ENCODE data around the gene TMOD3.
"Not testable (repeated sequence)": the region's sequence is repeated elsewhere in the genome, so short reads cannot be mapped to it uniquely, and the experiment has no call there.

TMOD3 gene

GRCh38 chr15:51829376-51830275, at the start of gene TMOD3:
TMOD3 (plus strand) TSS chr15:51829653; CDS start chr15:51862885, 33,232 bp downstream.
- peak; percentile 86 for DNase-seq (ENCODE audit: low read depth)

- no peak for DNase-seq (ENCODE audit: low read depth)
These were observed 48.8 kb upstream of the TMOD3 start for GRCh38 chr15:51780636-51781035.

GRCh38 chr15:51781506-51781905, 47.9 kb upstream of the TMOD3 start:
- no peak for DNase-seq (ENCODE audit: low read depth)

- no peak for DNase-seq (ENCODE audit: low read depth)
These were observed 47.0 kb upstream of the TMOD3 start for GRCh38 chr15:51782357-51782896.

GRCh38 chr15:51783967-51784366, 45.5 kb upstream of the TMOD3 start:
- DNase-seq (ENCODE audit: low read depth): no peak

- not testable (repeated sequence) for DNase-seq (ENCODE audit: low read depth)
These were observed 42.3 kb upstream of the TMOD3 start for GRCh38 chr15:51787130-51787529.

- not testable (repeated sequence) for DNase-seq (ENCODE audit: low read depth)
These were observed 37.0 kb upstream of the TMOD3 start for GRCh38 chr15:51792474-51792873.

GRCh38 chr15:51793521-51794305, 35.7 kb upstream of the TMOD3 start:
- DNase-seq (ENCODE audit: low read depth): no peak

GRCh38 chr15:51796847-51797401, 32.5 kb upstream of the TMOD3 start:
- no peak for DNase-seq (ENCODE audit: low read depth)

- DNase-seq (ENCODE audit: low read depth): no peak
These were observed 31.2 kb upstream of the TMOD3 start for GRCh38 chr15:51798281-51798680.

- no peak for DNase-seq (ENCODE audit: low read depth)
These were observed 29.9 kb upstream of the TMOD3 start for GRCh38 chr15:51799282-51800252.

- no peak for DNase-seq (ENCODE audit: low read depth)
These were observed 28.0 kb upstream of the TMOD3 start for GRCh38 chr15:51801391-51801835.

- DNase-seq (ENCODE audit: low read depth): no peak
These were observed 26.9 kb upstream of the TMOD3 start for GRCh38 chr15:51802593-51802992.

GRCh38 chr15:51803965-51804364, 25.5 kb upstream of the TMOD3 start:
- no peak for DNase-seq (ENCODE audit: low read depth)

GRCh38 chr15:51806123-51806522, 23.3 kb upstream of the TMOD3 start:
- no peak for DNase-seq (ENCODE audit: low read depth)

GRCh38 chr15:51809457-51809856, 20.0 kb upstream of the TMOD3 start:
- no peak for DNase-seq (ENCODE audit: low read depth)

GRCh38 chr15:51812598-51812997, 16.9 kb upstream of the TMOD3 start:
- no peak for DNase-seq (ENCODE audit: low read depth)

GRCh38 chr15:51814606-51815005, 14.8 kb upstream of the TMOD3 start:
- DNase-seq (ENCODE audit: low read depth): no peak

- no peak for DNase-seq (ENCODE audit: low read depth)
These were observed 12.8 kb upstream of the TMOD3 start for GRCh38 chr15:51816611-51817010.

- DNase-seq (ENCODE audit: low read depth): no peak
These were observed 11.3 kb upstream of the TMOD3 start for GRCh38 chr15:51818150-51818549.

- no peak for DNase-seq (ENCODE audit: low read depth)
These were observed 3.8 kb upstream of the TMOD3 start for GRCh38 chr15:51825698-51826097.

All from stimulated activated CD8-positive, alpha-beta memory T cell treated with anti-CD3 and anti-CD28 coated beads, Interleukin-4, amount 100 ng/mL, for 24 hours (primary cell).